Measurements from ENCODE around the gene PRKCB. TPM values are rescaled to one million over a fixed set of nuclear protein-coding genes. Genes with fewer than 3 reads are reported as not detected.
"Not testable (repeated sequence)": the region's sequence is repeated elsewhere in the genome, so short reads cannot be mapped to it uniquely, and the experiment has no call there.

Gene PRKCB
- total RNA-seq, 4 donors from 2014 or later, result 0.29 to 9.5 (median 2.9) TPM

DNA sequence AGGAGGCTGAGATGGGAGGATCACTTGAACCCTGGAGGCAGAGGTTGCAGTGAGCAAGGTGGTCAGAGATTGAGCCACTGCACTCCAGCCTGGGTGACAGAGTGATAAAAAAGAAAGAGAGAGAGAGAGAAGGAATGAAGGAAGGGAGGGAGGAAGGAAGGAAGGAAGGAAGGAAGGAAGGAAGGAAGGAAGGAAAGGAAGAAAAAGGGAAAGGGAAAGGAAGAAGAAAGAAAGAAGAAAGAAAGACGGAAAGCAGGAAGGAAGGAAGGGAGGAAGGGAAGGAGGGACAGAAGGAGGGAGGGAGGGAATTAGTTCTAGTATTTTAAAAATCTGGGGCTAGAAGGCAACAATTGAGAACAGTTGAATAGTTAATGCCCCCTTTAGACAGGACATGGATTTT lies 258.9 kb downstream of the PRKCB start:
- no peaks in the 10 kb centered on the region for H3K36me3 ChIP-seq
- DNase-seq, result no peak
- no peak overlapping the region for H3K4me3 ChIP-seq
- no peak for TF ChIP-seq POLR2A (IDR thresholded peaks at IDR 0.05)
- TF ChIP-seq, protein P1, sequence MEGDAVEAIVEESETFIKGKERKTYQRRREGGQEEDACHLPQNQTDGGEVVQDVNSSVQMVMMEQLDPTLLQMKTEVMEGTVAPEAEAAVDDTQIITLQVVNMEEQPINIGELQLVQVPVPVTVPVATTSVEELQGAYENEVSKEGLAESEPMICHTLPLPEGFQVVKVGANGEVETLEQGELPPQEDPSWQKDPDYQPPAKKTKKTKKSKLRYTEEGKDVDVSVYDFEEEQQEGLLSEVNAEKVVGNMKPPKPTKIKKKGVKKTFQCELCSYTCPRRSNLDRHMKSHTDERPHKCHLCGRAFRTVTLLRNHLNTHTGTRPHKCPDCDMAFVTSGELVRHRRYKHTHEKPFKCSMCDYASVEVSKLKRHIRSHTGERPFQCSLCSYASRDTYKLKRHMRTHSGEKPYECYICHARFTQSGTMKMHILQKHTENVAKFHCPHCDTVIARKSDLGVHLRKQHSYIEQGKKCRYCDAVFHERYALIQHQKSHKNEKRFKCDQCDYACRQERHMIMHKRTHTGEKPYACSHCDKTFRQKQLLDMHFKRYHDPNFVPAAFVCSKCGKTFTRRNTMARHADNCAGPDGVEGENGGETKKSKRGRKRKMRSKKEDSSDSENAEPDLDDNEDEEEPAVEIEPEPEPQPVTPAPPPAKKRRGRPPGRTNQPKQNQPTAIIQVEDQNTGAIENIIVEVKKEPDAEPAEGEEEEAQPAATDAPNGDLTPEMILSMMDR (IDR thresholded peaks at IDR 0.05), result no peak
- H3K9me3 ChIP-seq, result no peaks in the 10 kb centered on the region
- H3K27ac ChIP-seq, result no peak overlapping the region
- intact Hi-C loops (cut with DNase I; ENCODE audit: low total_unique reads), result no loop called here
- H3K4me1 ChIP-seq, result no peaks in the 10 kb centered on the region
- H3K27me3 ChIP-seq, result no peaks in the 10 kb centered on the region

DNA sequence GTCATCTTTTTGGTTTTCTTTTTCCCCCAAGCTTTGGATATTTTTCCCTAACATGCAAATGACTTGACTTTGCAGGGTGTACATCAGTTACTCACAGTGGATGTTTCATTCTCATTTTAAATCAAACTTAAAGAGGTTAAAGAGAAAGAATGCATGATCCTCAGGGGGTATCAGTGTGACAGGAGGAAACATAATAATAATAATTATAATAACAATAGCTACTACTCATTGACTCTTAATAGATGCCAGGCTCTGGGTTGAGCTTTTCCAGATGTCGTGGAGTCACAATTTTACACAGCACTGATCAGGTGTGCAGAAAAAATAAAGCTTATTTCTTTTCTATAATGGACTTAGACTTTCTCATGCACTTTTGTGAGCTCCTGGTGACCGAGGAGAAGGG lies 263.1 kb downstream of the PRKCB start:
- Histone ChIP-seq H3K4me3 (no peak overlapping the region), H3K36me3 (no peaks in the 10 kb centered on the region), H3K9me3 (no peaks in the 10 kb centered on the region), H3K27me3 (no peaks in the 10 kb centered on the region), H3K4me1 (no peaks in the 10 kb centered on the region), H3K27ac (no peak overlapping the region)
- TF ChIP-seq, protein P1 (IDR thresholded peaks at IDR 0.05), result no peak
- intact Hi-C loops (cut with DNase I; ENCODE audit: low total_unique reads), result no loop called here
- DNase-seq, result no peak

DNA sequence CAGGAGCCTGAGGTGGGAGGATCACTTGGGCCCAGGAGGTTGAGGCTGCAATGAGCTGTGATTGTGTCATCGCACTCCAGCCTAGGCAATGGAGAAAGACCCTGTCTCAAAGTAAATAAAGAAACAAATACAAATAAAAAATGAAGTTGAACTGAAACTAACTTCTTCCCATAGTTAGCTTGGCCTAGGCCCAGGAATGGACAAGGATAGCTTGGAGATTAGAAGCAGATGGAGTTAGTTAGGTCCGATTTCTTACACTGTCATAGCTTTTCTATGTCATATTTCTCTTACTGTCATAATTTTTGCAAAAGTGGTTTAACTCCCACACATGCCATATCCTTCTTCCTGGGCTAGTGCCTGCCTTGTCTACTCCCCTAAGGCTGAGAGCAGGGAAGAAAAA lies 265.6 kb downstream of the PRKCB start:
- intact Hi-C loops (cut with DNase I; ENCODE audit: low total_unique reads), result no loop called here
- Histone ChIP-seq H3K36me3 (no peaks in the 10 kb centered on the region), H3K4me3 (no peak overlapping the region), H3K9me3 (no peaks in the 10 kb centered on the region), H3K27ac (no peak overlapping the region), H3K4me1 (no peaks in the 10 kb centered on the region), H3K27me3 (no peaks in the 10 kb centered on the region)
- TF ChIP-seq POLR2A (IDR thresholded peaks at IDR 0.05), result no peak
- TF ChIP-seq, protein P1 (IDR thresholded peaks at IDR 0.05), result no peak
- no peak for DNase-seq

DNA sequence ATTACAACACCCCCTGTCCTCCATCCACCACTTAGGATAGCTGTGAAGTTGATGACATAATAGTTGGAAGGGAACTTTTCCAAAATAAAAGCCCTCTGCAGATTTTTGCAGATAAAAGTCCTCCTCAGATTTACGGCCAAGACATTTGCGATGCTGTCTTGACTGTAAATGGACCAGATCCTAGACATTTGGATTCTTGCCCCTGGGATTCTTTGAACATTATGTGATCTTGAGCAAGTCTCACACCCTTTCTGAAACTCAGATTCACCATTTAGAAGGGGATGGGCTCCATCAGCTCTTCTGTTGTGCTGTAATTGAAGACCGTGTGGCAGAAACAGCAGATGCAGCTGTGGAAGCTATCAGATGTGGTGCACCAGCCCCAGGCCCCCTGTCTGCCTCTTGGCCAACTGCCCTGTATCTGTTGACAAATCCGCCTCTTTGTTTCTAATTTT lies 266.5 kb downstream of the PRKCB start:
- no peak for DNase-seq
- no peak overlapping the region for H3K27ac ChIP-seq
- H3K9me3 ChIP-seq, result no peaks in the 10 kb centered on the region
- no peaks in the 10 kb centered on the region for H3K27me3 ChIP-seq
- intact Hi-C loops (cut with DNase I; ENCODE audit: low total_unique reads), result no loop called here
- no peaks in the 10 kb centered on the region for H3K4me1 ChIP-seq
- H3K4me3 ChIP-seq, result no peak overlapping the region
- TF ChIP-seq, protein P1 (IDR thresholded peaks at IDR 0.05), result no peak
- TF ChIP-seq POLR2A (IDR thresholded peaks at IDR 0.05), result no peak
- H3K36me3 ChIP-seq, result no peaks in the 10 kb centered on the region

DNA sequence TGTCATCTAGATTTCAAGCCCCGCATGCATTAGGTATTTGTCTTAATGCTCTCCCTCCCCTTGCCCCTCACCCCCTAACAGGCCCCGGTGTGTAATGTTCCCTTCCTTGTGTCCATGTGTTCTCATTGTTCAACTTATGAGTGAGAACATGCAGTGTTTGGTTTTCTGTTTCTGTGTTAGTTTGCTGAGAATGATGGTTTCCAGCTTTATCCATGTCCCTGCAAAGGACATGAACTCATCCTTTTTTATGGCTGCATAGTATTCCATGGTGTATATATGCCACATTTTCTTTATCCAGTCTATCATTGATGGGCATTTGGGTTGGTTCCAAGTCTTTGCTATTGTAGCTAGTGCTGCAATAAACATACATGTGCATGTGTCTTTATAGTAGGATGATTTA lies 269.7 kb downstream of the PRKCB start:
- H3K36me3 ChIP-seq; DNase-seq; H3K27ac ChIP-seq; H3K4me3 ChIP-seq; intact Hi-C loops (cut with DNase I; ENCODE audit: low total_unique reads); H3K9me3 ChIP-seq; H3K4me1 ChIP-seq; H3K27me3 ChIP-seq: not testable (repeated sequence)

DNA sequence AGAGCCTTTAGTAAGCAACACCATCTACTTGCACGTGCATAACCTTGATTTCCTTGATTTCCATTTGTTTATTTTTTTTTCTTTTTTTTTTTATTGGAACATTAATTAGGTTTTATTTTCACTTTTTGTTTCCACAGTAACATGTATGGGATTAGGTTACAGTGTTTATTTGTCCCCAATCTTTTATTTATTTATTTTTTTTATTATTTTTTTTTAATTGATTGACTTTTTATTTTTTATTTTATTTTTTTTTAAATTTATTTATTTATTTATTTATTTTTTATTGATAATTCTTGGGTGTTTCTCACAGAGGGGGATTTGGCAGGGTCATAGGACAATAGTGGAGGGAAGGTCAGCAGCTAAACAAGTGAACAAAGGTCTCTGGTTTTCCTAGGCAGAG lies 272.3 kb downstream of the PRKCB start:
- H3K9me3 ChIP-seq; H3K27ac ChIP-seq; H3K4me3 ChIP-seq; DNase-seq; H3K4me1 ChIP-seq; H3K36me3 ChIP-seq; intact Hi-C loops (cut with DNase I; ENCODE audit: low total_unique reads); H3K27me3 ChIP-seq: not testable (repeated sequence)
